ENCODE results near the gene SPON1.
"Not testable (repeated sequence)": the region's sequence is repeated elsewhere in the genome, so short reads cannot be mapped to it uniquely, and the experiment has no call there.

The SPON1 gene

DNA sequence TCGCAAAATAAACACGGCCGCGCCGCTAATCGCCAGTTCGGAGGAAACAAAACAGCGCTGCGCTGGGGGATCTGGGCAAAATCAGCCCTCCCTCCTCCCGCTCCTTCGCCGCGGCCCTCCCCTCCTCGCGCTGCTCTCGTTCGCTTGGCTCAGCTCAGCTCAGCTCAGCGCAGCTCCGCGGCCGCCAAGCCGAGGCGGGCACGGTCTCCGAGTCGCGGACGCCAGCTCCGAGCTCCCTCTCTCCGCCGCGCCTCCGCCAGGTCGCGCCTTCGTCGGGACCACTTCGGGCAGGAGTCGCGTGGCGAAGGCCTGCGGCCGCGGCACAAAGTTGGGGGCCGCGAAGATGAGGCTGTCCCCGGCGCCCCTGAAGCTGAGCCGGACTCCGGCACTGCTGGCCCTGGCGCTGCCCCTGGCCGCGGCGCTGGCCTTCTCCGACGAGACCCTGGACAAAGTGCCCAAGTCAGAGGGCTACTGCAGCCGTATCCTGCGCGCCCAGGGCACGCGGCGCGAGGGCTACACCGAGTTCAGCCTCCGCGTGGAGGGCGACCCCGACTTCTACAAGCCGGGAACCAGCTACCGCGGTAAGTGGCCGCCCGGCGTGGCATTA is at the start of gene SPON1:
SPON1 (plus strand) TSS at position 162 of the 607 bp plus-strand sequence; CDS start at position 344, 182 bp downstream.
- peak; percentile 57 for DNase-seq (ENCODE audit: low spot score)

GRCh38 chr11:13917264-13917663 is 45.3 kb upstream of the SPON1 start:
- no peak for DNase-seq (ENCODE audit: low spot score)

DNA sequence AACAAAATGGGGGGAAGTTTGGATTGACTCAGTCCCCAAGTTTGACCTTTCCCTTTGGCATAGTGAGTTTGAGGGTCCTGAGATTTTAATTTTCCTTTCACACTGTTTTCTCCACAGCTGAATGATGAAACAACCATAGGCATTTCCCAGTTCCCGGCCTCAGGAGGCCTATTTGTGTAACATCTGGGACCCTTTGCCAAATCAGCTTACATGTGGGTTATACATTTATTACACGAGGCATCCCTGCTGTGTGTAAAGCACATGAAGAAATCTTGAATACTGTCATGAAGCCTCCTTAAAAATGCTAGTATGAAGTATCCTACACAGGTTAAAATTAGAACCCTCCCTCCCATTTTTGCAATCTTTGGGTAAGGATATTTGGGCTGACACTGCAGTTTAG is 44.6 kb upstream of the SPON1 start:
- DNase-seq (ENCODE audit: low spot score) = no peak

DNA sequence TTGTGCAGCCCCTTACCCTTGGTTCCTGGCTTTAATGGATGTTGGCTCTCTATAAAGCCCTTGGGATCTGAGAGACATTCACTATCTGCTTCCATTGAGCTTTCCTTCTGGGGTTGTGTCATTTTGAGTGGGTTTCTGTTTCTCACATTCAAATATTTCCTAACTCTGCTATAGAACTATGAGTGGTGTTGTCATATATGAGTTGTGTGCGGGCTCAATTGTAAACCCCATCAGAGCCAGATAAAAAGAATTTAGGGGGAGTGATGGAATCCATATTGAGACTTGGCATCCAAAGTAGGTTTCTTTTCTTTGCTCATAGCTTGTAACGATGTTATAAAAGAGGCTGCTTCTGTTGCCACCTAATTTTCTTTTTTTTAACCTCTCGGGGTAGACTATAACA is 41.8 kb upstream of the SPON1 start:
- DNase-seq (ENCODE audit: low spot score) = no peak

GRCh38 chr11:13921545-13921944 is 41.0 kb upstream of the SPON1 start:
- DNase-seq (ENCODE audit: low spot score) = no peak

GRCh38 chr11:13923182-13923581 is 39.3 kb upstream of the SPON1 start:
- peak; percentile 86 for DNase-seq (ENCODE audit: low spot score)

DNA sequence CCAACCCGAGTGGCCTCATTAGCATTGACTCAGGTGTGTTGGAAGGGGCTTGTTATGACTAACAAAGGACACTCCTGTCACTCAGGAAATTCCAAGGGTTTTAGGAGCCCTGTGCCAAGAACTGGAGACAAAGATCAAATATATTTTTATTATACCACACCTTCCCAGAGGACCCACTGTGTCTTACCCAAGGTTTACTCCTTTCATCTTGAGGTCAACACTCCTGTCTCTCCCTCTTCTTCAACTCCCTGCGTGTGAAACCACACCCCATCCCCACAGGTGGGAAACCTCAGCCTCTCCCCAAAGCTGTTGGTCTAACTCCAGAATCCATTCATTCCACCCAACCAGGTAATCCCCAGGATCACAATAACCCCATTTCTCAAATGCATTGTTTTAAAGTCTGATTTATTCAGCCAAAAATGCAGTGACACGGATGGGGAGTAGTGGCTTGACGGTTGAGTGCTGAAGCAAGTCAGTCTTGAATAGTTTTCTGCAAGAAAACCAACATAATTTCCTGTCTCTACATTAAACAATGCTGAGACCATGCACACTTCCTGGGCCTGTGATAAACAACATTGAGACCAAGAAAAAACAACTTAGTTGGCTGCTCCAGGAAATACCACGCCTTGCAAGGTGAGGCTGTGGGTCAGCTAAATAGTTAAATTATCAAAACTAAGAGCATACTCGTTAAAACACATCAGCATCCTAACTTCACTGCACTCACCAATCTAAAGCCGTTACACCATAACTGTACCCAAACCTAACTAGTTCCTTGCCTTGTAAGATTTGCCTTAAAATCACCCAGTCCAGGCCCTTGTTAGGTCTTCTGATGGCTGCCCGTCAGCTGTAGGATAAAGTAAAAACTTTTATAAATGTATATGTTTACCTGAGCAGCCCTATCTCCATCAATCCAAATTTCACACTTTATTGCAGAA is 38.5 kb upstream of the SPON1 start:
- peak; percentile 97 for DNase-seq (ENCODE audit: low spot score)

GRCh38 chr11:13924801-13925327 is 37.7 kb upstream of the SPON1 start:
- DNase-seq (ENCODE audit: low spot score) = peak; percentile 22

GRCh38 chr11:13926366-13926765 is 36.2 kb upstream of the SPON1 start:
- not testable (repeated sequence) for DNase-seq (ENCODE audit: low spot score)

DNA sequence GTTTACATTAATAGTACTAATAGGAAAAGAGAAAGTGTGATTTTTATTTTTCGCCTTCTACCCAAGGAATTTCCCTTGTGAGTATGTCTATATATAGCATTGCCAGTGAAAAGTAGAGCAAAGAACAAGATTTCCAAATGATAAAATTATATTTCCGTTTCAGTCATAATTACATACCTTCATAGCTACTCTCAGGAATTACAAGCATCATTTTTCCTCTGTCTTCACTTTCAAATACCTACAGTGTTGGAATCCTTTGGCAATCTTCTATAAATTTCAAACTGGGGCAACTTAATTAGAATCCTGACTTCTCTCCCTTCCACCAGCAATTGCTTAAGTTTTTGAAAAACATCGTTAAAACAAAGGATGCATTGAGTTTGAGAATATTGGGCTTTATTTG is 35.5 kb upstream of the SPON1 start:
- DNase-seq (ENCODE audit: low spot score) = no peak

GRCh38 chr11:13927481-13927880 is 35.0 kb upstream of the SPON1 start:
- no peak for DNase-seq (ENCODE audit: low spot score)

GRCh38 chr11:13928566-13929251 is 33.8 kb upstream of the SPON1 start:
- DNase-seq (ENCODE audit: low spot score) = peak; percentile 94

GRCh38 chr11:13929395-13929891 is 33.1 kb upstream of the SPON1 start:
- DNase-seq (ENCODE audit: low spot score) = peak; percentile 2

- no peak for DNase-seq (ENCODE audit: low spot score)
Measured at GRCh38 chr11:13931356-13931755, 31.2 kb upstream of the SPON1 start.

DNA sequence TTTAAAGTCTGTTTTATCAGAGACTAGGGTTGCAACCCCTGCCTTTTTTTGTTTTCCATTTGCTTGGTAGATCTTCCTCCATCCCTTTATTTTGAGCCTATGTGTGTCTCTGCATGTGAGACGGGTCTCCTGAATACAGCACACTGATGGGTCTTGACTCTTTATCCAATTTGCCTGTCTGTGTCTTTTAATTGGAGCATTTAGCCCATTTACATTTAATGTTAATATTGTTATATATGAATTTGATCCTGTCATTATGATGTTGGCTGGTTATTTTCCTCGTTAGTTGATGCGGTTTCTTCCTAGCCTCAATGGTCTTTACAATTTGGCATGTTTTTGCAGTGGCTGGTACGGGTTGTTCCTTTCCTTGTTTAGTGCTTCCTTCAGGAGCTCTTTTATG is 25.4 kb upstream of the SPON1 start:
- not testable (repeated sequence) for DNase-seq (ENCODE audit: low spot score)

- not testable (repeated sequence) for DNase-seq (ENCODE audit: low spot score)
Measured at GRCh38 chr11:13938829-13939228, 23.7 kb upstream of the SPON1 start.

DNA sequence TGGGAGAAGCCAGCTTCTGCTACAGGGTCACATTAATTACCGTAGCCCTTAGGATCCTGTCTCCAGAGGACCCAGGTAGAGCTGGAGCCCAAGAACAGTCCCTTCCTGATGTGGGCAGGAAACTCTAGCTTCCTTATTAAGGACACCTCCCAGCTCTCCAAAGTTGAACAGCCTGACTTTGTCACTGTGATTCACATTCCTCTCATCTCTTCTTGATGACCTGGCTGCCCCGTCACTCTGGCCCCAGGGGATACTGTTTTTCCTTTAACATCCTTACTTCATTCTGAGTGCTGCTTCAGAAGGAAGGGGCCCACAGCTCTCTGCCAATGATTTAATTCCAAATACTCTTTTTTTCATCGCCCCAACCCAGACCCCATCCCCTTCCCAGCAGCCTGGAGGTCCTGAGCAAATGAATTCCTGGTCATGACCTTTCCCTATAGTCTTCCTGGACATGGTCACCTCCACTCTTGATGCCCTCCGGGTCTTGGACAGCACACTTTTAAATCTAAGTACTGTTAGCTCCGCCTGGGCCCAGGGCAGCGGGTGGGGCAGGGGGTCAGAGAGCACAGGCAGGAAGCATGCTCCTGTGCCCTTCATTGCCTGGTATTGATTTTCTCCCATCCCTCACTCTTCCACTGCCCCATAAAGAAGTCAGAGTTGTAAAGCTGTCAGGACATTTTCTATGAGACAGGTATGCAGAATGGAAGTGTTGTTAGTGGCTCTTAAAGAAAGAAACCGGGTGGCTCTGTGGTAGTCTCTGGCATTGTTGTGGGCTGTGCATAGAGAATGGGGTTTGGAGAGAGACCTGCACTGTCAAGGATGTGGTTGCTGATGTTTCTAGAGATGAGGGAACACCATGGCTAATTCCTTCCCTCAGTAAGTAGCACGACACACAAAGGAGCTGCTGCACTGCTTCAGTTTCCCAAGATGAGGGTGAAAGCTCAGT is 22.3 kb upstream of the SPON1 start:
- DNase-seq (ENCODE audit: low spot score) = peak; percentile 90

- DNase-seq (ENCODE audit: low spot score) = no peak
Measured at GRCh38 chr11:13940907-13941256, 21.6 kb upstream of the SPON1 start.

DNA sequence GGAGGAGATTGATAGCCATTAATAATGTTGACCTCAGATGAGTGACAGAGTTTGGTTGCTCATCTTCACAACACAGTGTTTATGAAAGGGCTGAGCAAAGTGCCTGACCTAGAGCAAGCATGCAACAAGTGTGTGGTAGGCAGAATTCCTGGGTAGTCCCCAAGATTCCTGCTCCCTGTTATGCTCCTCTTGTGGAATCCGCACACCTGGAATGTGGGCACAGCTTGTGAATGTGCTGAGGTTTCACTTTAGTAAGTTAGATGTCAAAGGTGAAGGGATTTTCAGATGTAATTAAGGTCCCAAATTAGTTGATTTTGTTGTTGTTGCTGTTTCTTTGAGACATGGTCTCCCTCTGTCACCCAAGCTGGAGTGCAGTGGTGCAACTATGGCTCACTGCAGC is 20.7 kb upstream of the SPON1 start:
- DNase-seq (ENCODE audit: low spot score) = peak; percentile 43

DNA sequence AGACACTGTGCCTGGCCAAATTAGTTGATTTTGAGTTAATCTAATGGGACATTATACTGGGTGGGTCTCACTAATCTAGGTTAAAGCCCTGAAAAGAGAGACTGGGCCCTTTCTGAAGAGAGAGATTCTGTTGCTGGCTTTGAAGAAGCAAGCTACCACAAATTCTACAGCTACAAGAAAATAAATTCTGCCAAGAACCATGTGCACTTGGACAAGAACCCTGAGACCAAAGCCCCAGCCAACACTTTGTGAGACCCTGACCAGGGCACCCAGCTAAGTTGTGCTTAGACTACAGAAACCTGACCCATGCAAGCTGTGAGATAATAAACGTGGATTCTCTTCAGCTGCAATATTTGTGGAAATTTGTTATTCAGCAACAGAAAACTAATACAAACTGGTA is 20.1 kb upstream of the SPON1 start:
- no peak for DNase-seq (ENCODE audit: low spot score)

- peak; percentile 88 for DNase-seq (ENCODE audit: low spot score)
Measured at GRCh38 chr11:13942971-13943381, 19.5 kb upstream of the SPON1 start.

Measured in kidney tubule cell (primary cell).